Transverse colon (tissue), 3 donors: ENCODE results near the gene FLVCR1.

ENCODE experiments used
- CTCF ChIP-seq, 5 experiments: fragments of 200-600 bp in 3 of 5; fragments of 450-650 bp in 2 of 5; sonication (generic) in 3 of 5; IDR thresholded peaks; 1 replicate in 2 of 5; 2 replicates in 3 of 5; pipeline ENCODE4 v1.5.1; 2016 to 2017; ENCODE audit warnings: antibody characterized with exemption in 5 of 5, inconsistent platforms in 3 of 5, mild to moderate bottlenecking in 2 of 5, moderate library complexity in 1 of 5
- EP300 ChIP-seq: sonication (generic); formaldehyde crosslinking; IDR thresholded peaks from one replicate; pipeline ENCODE4 v1.6.1; 2017; ENCODE audit warnings: antibody characterized with exemption, low read depth
- POLR2A ChIP-seq: fragments of 450-650 bp; IDR thresholded peaks from one replicate; pipeline ENCODE4 v1.6.1; 2016; ENCODE audit warnings: antibody characterized with exemption, mild to moderate bottlenecking, moderate library complexity

GRCh38 chr1:212827171-212827776 lies 30.8 kb upstream of the FLVCR1 start:
- TF ChIP-seq POLR2A (no peak), CTCF (IDR thresholded peaks at IDR 0.05) (no peak), EP300 (no peak)
